HCEC 1CT (cell line): ENCODE data around the gene PIGP.
"Not testable (repeated sequence)": the region's sequence is repeated elsewhere in the genome, so short reads cannot be mapped to it uniquely, and the experiment has no call there.

Experiments
- DNase-seq: peaks from one replicate; pipeline ENCODE4 v3.0.0-alpha.2; 2017

Gene PIGP

GRCh38 chr21:37075214-37075770 lies 2.4 kb upstream of the PIGP start:
- no peak for DNase-seq

- peak; percentile 4 for DNase-seq
These were observed 1.7 kb upstream of the PIGP start for GRCh38 chr21:37074546-37074945.

DNA sequence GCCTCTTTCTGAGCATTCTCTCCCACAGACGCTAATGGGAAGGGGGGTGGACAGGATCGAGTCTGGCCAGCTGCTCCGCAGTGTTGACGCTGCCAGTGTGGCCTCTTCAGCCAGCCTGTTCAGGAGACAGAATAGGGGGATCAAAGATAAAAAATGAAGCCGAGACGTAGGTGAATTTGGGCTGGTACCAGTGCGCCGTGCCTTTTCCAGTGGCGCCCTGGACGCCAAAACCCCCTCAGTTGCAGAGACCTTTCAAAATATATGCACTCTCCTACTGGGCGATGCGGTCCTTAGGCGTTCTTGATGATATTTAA lies 1.3 kb upstream of the PIGP start:
- peak; percentile 2 for DNase-seq

DNA sequence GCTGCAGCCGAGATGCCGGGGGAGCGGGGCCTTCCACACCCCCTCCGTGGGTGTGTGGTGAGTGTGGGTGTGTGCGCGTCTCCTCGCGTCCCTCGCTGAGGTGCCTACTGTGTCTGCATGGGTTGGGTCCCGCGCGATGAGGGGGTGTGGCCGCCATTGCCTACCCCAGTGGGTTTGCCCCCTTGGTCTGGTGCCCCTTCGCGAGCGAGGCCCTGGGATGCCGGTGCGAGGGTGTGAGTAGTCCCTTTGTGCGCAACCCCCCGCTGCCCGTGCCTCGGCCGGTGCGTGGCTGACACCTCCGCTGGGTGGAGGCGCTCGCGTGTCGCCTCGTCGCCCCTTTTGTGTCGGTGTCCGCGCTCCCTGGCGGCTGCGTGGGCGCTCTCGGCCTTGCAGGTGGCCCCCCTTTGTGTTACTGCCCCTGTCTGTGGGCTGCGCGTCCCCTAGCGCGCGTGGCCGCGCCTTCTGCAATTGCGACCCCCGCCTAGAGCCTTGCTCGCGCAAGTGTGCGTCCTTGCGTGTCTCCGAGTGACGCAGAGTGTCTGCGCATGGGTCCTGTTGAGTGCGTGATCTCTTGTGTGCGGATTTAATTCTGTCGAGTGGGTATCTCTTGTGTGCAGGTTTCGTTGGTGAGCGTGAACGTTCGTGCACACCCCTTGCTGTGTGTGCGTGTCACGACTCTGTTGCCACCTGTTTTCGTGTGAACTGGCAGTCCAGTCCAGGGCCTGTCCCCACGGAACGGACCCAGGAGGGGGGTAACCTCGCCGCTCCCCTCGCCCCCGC lies 736 bp upstream of the PIGP start:
- DNase-seq: peak; percentile 18

DNA sequence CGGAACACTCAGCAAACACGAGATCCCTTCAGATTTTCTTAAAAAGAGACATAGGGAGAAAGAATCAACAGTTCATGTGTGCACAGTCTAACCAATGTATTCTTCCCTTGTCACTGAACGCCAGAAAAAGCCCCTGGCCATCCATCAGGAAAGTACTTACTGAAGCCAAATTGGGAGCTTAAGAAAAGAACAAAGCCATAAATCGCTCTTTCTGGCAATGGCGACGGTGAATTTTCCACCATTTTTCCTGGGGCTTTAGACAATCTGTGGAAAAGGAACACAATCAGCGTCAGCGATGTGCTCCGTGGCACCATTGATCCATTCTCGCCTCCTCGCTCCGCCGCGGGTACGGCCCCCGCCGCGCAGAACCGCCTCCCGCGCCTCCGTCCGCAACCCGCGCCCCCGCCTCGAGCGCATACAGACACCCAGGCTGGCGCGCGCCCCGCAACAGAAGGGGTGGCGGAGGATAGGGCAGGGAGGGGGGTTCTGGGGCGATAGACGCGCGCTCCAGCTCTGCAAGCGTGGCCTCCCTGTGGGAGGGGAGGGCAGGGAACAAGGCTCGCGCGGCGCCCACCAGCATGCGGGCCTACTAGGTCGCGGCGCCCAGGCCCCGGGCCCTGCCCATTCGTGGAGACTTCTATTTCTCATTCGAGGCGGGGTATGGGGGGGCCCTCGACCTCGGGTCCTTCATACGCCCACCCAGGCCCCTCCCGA lies 440 bp downstream of the PIGP start:
- DNase-seq: peak; percentile 85

GRCh38 chr21:37071561-37072273 lies 1.2 kb downstream of the PIGP start:
- peak; percentile 69 for DNase-seq

DNA sequence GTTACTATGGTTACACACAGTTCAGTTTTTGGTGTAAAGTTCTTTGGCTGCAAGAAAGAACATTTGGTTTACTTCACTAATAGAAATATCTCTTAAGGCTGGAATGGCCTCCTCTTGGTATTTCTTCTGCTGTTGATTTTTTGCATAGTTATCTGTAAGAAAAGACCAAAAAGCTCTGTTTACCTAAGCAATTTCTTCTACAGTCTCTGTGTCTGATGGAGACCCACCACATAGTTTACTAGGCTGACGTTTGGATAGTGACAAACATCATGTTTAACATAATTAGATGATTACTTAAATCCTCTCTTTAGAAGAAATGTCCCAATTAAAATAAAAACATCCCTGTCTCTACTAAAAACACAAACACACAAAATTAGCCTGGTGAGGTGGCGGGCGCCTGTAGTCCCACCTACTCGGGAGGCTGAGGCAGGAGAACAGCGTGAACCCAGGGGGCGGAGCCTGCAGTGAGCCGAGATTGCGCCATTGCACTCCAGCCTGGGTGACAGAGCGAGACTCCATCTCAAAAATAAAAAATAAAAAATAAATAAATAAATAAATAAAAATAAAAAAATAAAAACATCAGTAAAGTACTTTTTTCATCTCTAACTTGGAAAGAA lies 7.2 kb downstream of the PIGP start:
- no peak for DNase-seq

DNA sequence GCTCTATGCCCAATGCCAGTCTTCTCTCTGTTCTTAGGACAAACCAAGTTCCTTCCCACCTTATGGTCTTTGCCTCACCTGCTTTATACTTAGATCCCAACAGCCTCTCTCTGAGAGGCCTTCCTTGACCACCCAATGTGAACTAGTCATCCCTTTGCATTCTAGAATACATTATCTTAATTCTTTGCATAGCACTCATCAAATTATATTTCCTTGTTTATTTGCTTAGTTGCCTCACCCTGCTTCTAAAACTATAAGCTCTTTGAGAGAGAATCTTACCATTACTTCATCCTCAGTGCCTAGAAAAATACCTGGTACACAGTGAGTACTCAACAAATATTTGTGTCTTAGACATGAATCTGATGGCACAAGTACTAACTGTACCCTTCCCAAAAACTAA lies 8.0 kb downstream of the PIGP start:
- DNase-seq: no peak

GRCh38 chr21:37063433-37063832 lies 9.4 kb downstream of the PIGP start:
- DNase-seq: no peak

DNA sequence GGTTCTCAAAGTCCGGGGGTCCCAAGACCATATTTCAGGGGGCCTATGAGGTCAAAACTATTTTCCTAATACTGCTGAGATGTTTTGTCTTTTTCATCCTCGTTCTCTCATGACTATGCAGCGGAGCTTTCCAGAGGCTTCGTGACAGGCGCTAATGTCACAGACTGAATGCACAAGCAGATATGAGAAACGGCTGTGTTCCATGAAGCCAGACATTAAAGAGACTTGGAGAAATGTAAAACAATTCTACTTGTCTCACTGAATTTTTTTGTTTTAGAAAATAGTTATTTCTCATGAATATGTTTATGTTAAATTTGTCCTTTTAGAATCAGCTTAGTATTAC lies 10.3 kb downstream of the PIGP start:
- DNase-seq: no peak

GRCh38 chr21:37061926-37062592 lies 10.8 kb downstream of the PIGP start:
- DNase-seq: no peak

- peak; percentile 94 for DNase-seq
These were observed 12.6 kb downstream of the PIGP start for GRCh38 chr21:37060296-37060695.

DNA sequence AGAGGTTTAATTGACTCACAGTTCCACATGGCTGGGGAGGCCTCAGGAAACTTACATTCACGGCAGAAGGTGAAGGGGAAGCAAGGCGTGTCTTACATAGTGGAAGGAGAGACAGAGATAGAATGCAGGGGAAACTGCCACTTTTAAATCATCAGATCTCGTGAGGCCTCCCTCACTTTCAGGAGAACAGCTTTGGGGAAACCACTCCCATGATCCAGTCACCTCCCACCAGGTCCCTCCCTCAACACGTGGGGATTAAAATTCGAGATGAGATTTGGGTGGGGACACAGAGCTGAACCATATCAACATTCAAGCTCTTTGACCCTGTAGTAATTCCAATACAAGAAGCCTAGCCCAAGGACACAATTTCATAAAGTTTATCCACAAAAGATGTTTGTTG lies 13.7 kb downstream of the PIGP start:
- DNase-seq: no peak

DNA sequence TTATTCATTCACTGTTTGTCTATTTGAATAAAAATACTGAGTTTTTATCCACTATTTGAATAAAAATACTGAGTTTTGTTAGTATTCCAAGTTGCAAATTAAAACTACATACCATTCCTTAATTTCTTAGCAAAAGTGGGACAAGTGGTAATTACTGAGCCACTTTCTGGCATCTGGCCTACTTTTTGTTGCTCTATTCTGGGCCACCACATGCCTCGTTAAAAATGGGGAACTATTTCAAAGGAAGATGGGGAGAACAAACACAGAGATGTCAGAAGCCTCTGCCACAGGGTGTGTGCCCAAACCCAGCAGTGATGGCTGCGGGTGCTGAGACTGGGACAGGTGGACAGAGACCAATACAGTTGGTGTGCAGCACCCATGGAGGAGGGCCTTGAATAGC lies 14.6 kb downstream of the PIGP start:
- DNase-seq: no peak

- no peak for DNase-seq
These were observed 15.3 kb downstream of the PIGP start for GRCh38 chr21:37057614-37058013.

DNA sequence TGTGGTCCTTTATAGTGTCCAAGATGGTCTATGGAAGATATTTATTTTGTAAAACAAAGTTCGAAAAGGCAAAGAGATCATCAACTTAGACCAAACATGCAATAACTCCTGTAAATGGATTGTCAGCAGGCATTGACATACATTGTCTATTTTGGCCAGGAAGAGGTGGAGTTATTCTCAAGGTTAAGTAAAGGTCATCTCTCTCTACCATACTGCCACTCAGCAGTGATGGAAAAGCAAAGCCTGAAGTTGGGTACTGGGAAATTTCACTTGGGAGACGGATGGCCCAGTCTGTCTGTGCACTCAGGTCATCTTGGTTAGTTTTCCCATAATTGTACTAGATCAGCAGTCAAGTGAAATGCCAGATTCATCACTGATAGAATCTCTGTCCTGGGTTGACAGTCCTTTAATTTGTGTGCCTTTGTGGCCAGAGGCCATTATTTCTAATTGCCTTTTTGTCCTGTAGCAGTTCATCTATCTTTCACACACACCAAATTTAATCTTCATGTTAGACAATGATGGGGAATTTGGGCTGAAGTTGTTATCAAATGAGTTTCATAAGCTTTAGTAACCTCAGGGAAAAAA lies 17.5 kb downstream of the PIGP start:
- no peak for DNase-seq

- not testable (repeated sequence) for DNase-seq
These were observed 23.1 kb downstream of the PIGP start for GRCh38 chr21:37049741-37050140.

DNA sequence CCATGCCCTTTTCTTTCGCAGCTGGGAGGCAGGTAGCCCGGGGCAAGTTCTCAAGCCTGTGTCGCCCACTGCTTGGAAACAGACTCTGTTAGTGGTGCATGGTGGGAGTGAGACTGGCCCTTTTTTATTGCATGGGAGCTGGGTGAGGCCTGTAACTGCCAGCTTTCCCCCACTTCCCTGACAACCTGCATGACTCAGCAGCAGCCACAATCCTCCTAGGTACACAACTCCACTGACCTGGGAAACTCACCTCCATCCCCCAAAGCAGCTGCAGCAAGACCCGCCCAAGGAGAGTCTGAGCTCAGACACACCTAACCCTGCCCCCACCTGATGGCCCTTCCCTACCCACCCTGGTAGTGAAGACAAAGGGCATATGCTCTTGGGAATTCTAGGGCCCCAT lies 25.8 kb downstream of the PIGP start:
- no peak for DNase-seq

- DNase-seq: no peak
These were observed 27.3 kb downstream of the PIGP start for GRCh38 chr21:37045556-37045955.

DNA sequence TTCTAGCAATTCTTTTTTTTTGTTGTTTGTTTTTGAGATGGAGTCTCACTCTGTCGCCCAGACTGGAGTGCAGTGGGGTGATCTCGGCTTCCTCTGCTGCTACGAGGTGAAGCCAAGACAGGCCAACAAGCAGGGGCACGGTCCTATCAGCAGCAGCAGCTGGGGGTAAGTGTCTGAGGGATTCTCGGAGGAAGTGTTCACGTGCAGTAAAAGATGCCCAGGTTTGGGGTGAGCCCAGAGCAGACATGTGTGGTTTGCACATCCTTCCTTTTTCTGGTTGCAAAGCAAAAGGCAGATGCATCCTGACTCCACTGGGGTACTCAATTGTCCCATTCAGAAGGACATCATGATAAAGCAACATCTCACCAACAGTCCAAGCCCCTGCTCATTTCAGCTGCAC lies 27.7 kb downstream of the PIGP start:
- no peak for DNase-seq

DNA sequence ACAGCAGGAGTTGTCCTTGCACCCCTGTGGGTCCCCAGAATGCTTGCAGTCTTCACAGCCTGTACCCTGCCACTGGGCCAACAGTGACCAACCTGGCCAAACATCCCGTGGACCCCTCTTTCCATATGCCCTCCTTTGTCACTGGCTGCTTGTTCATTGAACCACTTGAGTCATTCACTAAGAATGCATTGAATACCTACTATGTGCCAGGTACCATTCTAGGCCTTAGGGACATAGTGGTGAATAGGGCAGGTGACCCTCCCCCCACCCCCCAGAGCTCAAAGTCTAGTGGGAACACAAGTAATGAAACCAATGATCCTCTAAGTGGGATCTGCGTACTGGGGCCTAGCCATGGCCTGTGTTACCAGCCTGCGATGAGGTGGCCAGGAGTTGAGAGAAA lies 28.2 kb downstream of the PIGP start:
- no peak for DNase-seq

DNA sequence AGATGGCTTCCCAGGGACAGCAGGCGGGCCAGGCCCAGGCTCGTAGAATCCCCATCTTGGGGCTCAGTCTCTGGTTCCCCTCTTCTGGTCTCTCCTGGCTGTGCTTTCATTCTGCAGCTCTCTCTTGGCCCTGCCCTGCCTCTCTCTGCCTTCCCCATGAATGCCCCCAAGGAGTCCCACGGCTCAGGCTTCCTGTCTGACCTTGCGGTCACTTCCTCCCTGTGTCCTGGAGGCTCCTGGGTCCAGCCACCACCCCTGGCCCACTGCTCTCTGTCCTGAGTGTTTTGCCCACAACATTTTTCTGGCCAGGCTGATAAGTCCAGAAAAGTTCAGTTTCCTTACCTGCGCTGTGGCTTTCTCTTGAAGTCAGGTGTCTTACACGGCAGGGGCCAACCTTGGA lies 29.1 kb downstream of the PIGP start:
- DNase-seq: no peak
